Left lung (tissue), 10 donors: ENCODE data around the gene TRIM17. TPM values are rescaled to one million over a fixed set of nuclear protein-coding genes. Genes with fewer than 3 reads are reported as not detected.
A peak's percentile ranks its signal among the peaks of the same experiment; 100 is the strongest.

ENCODE experiments used
- ATAC-seq: fragments of 200-7000 bp; cut with Tn5 transposase; one replicate; pipeline ENCODE4 v1.9.1; 2020; ENCODE audit warnings: moderate library complexity
- DNase-seq, 4 donors: peaks; one replicate each; pipeline ENCODE4 v3.0.0-alpha.2; 2013 to 2020
- H3K27ac ChIP-seq, 2 donors: fragments of 200-600 bp; sonication (generic) in 1 of 2; one replicate each; pipeline versions ENCODE4 v1.5.0 to v1.8.0; 2020 to 2021
- H3K27me3 ChIP-seq, 2 donors: fragments of 200-600 bp; sonication (generic) in 1 of 2; one replicate each; pipeline versions ENCODE4 v1.5.0 to v1.8.0; 2020 to 2021
- H3K36me3 ChIP-seq, 2 donors: fragments of 200-600 bp; sonication (generic) in 1 of 2; one replicate each; pipeline versions ENCODE4 v1.5.0 to v1.8.0; 2020 to 2021
- H3K4me1 ChIP-seq, 2 donors: fragments of 200-600 bp; one replicate each; pipeline ENCODE4 v1.8.0; 2021
- H3K4me3 ChIP-seq, 2 donors: fragments of 200-600 bp; sonication (generic) in 1 of 2; one replicate each; pipeline versions ENCODE4 v1.5.0 to v1.8.0; 2020 to 2021; ENCODE audit warnings: mild to moderate bottlenecking in 1 of 2
- H3K9me3 ChIP-seq, 2 donors: fragments of 200-600 bp; sonication (generic) in 1 of 2; one replicate each; pipeline versions ENCODE4 v1.5.0 to v1.8.0; 2020 to 2021
- CTCF ChIP-seq, 2 donors: fragments of 200-600 bp; sonication (generic) in 1 of 2; IDR thresholded peaks; one replicate each; pipeline versions ENCODE4 v1.5.0 to v1.8.0; 2021; ENCODE audit warnings: antibody characterized with exemption in 2 of 2
- intact Hi-C, 2 donors: fragments of 100-400 bp; cut with DNase I; formaldehyde crosslinking; loops; one replicate each; pipeline versions ENCODE4 v1.11.2 to v1.14.2; 2022
- polyA plus RNA-seq, 6 donors: library from polyadenylated mRNA; unstranded; fragments of 120-200 nt; gene quantifications; one replicate each; pipeline ENCODE4 v1.2.1, GENCODE V29; 2013; ENCODE audit not compliant: insufficient read length in 6 of 6
- total RNA-seq, 2 donors: library from RNA; stranded (reverse); fragmentation: NEBNext Ultra II Directional; extraction: Animal tissue kit (Norgen Biotek cat#: 25700); gene quantifications; one replicate each; pipeline ENCODE4 v1.2.1, GENCODE V29; 2021
- donor health status: DM: no; HTN: yes; CAD: no.
- donor health status: DM: no; HTN: no; CAD: no.

TRIM17 gene
- total and polyA plus RNA-seq, 8 donors: 1.3 to 4.0 (median 3.3) TPM

GRCh38 chr1:228376651-228377631 lies 39.7 kb downstream of the TRIM17 start:
- peak in 1 of 4 donors; percentile 64 for DNase-seq
- Histone ChIP-seq H3K36me3 (no peaks in the 10 kb centered on the region), H3K4me1 (peaks cover 0 to 11% of the 10 kb centered on the region in 2 donors), H3K4me3 (no peak overlapping the region), H3K27me3 (peaks cover 0 to 28% of the 10 kb centered on the region in 2 donors), H3K9me3 (no peaks in the 10 kb centered on the region), H3K27ac (no peak overlapping the region)
- TF ChIP-seq CTCF (IDR thresholded peaks at IDR 0.05): no peak
- intact Hi-C loops: no loop called here
- ATAC-seq: no peak

DNA sequence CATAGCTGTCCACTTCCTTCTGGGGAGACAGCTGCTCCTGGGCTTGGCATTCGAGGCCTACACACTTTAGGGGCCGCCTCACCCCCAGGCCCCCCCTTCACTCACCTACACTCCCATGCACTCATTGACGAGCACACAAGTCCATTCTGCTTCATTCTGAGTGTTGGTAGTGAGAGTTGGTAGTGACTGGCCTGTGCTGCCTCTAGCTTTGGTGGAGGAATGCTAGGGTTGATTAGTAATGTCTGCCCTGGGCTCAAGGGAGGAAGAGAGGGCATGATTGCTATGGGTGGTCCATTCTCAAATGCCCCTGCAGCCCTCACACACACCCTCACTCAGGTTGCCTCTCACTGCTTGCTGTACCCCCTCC lies 40.4 kb downstream of the TRIM17 start:
- DNase-seq (no peak), ATAC-seq (no peak)
- no peak for TF ChIP-seq CTCF (IDR thresholded peaks at IDR 0.05)
- Histone ChIP-seq H3K36me3 (no peaks in the 10 kb centered on the region), H3K4me3 (no peak overlapping the region), H3K27me3 (peaks cover 0 to 33% of the 10 kb centered on the region in 2 donors), H3K9me3 (no peaks in the 10 kb centered on the region), H3K27ac (no peak overlapping the region), H3K4me1 (peaks cover 0 to 11% of the 10 kb centered on the region in 2 donors)
- intact Hi-C loops: no loop called here

GRCh38 chr1:228375578-228376261 lies 40.9 kb downstream of the TRIM17 start:
- DNase-seq: peak in 1 of 4 donors; percentile 62

DNA sequence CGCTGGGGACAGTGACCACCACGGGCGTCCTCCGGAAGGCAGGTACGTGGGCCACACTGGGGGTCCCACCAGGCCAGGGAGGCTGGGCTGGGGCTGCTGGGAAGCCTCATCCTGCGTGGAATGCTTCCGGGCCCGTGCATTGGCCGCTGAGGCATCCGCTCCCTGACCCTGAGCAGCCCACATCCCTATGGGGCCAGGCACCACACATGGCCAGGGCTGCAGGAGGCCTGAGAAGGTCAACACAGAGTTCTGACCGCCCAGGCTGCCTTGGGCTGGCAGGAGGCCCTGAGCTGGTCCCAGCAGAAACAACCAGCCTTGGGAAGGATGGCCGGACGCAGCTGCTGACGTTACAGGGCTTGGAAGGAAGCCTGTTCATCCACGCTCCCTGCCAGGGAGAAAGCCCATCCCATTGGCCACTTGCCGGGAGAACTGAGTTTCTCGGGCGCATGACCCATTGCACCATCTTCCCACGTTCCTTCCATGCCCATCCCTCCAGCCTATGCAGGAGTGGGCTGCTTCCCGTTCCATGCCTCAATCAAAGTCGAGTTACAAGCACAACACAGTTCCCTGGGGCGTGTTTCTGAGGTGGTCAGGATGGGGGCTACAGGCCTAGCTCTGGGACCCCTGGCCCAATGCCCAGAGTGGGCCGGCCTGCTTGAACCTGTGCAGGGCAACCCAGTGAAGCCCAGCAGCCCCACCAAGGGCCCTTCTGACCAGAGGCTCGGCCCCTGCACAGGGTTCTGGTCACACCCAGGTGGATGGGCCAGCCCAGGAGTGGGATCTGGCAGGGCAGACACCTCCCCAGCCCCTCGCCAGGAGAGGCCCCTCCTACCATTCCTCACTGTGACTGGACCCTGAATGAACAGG lies 41.7 kb downstream of the TRIM17 start:
- peak; percentile 2 for ATAC-seq

More at GRCh38 chr1:228375578-228376261, 40.9 kb downstream of the TRIM17 start:
- H3K27me3 ChIP-seq: peaks cover 0 to 34% of the 10 kb centered on the region in 2 donors
- H3K9me3 ChIP-seq: no peaks in the 10 kb centered on the region
- H3K4me3 ChIP-seq: no peak overlapping the region
- no peak overlapping the region for H3K27ac ChIP-seq
- ATAC-seq: no peak
- intact Hi-C loops: no loop called here
- peaks cover 0 to 11% of the 10 kb centered on the region in 2 donors for H3K4me1 ChIP-seq
- H3K36me3 ChIP-seq: no peaks in the 10 kb centered on the region
- no peak for TF ChIP-seq CTCF (IDR thresholded peaks at IDR 0.05)

More for the DNA sequence above, 41.7 kb downstream of the TRIM17 start:
- H3K27ac ChIP-seq: no peak overlapping the region
- H3K9me3 ChIP-seq: no peaks in the 10 kb centered on the region
- DNase-seq: peak; percentile 61 to 91 (median 74)
- intact Hi-C loops: no loop called here
- no peak overlapping the region for H3K4me3 ChIP-seq
- peaks cover 0 to 30% of the 10 kb centered on the region in 2 donors for H3K27me3 ChIP-seq
- H3K36me3 ChIP-seq: no peaks in the 10 kb centered on the region
- no peak for TF ChIP-seq CTCF (IDR thresholded peaks at IDR 0.05)
- H3K4me1 ChIP-seq: peaks cover 0 to 11% of the 10 kb centered on the region in 2 donors
